Measurements from ENCODE around the gene SNTB2. TPM values are rescaled to one million over a fixed set of nuclear protein-coding genes. Genes with fewer than 3 reads are reported as not detected.

Gene SNTB2
- total and polyA plus RNA-seq, 2 of the 13 experiments (the other 11 are each of a cell fraction or from before 2014, with no cell fraction given), result 11.5 to 19.2 TPM

GRCh38 chr16:69351309-69352027 is 164.5 kb downstream of the SNTB2 start, which contains the start of gene TMED6 (continued):
- TF ChIP-seq ZNF558 (CRISPR knock-in tag; IDR thresholded peaks at IDR 0.05; ENCODE audit: borderline replicate concordance) (no peak), HDAC1 (CRISPR knock-in tag; IDR thresholded peaks at IDR 0.05) (peak; percentile 69), SAP130 (CRISPR knock-in tag; IDR thresholded peaks at IDR 0.05; ENCODE audit: low read depth) (peak; percentile 78), ZNF746 (CRISPR knock-in tag; IDR thresholded peaks at IDR 0.05) (peak; percentile 30; the same call in 1 of the 2 replicates), ONECUT2 (CRISPR knock-in tag; IDR thresholded peaks at IDR 0.05) (peak; percentile 47; the same call in 1 of the 2 replicates), ZNF644 (CRISPR knock-in tag; IDR thresholded peaks at IDR 0.05; ENCODE audit: low read depth) (peak; percentile 37; the same call in 1 of the 2 replicates), ZIK1 (CRISPR knock-in tag; IDR thresholded peaks at IDR 0.05; ENCODE audit: borderline replicate concordance, low read depth) (no peak), FOXA3 (CRISPR knock-in tag; IDR thresholded peaks at IDR 0.05) (peak; percentile 37; the same call in 1 of the 2 replicates), ZNF550 (CRISPR knock-in tag; IDR thresholded peaks at IDR 0.05; ENCODE audit: borderline replicate concordance) (peak; percentile 55; the same call in 1 of the 2 replicates), RFX1 (IDR thresholded peaks at IDR 0.05) (no peak), ZBTB26 (CRISPR knock-in tag; IDR thresholded peaks at IDR 0.05; ENCODE audit: borderline replicate concordance) (peak; percentile 72), ZNF33A (CRISPR knock-in tag; IDR thresholded peaks at IDR 0.05; ENCODE audit: borderline replicate concordance) (0 out of 2 replicates have a peak, but pooled peaks have one; percentile 71), ZNF333 (CRISPR knock-in tag; IDR thresholded peaks at IDR 0.05; ENCODE audit: borderline replicate concordance) (no peak), IRF2 (CRISPR knock-in tag; IDR thresholded peaks at IDR 0.05) (peak; percentile 38), ZFP90 (CRISPR knock-in tag; IDR thresholded peaks at IDR 0.05; ENCODE audit: borderline replicate concordance) (0 out of 2 replicates have a peak, but pooled peaks have one; percentile 19), ARID4A (CRISPR knock-in tag; IDR thresholded peaks at IDR 0.05; ENCODE audit: borderline replicate concordance) (peak; percentile 49; the same call in 1 of the 2 replicates), NCOR1 (IDR thresholded peaks at IDR 0.05; ENCODE audit: borderline replicate concordance, low read length) (peak; percentile 38; the same call in 1 of the 2 replicates)
- TF ChIP-seq, protein P1, sequence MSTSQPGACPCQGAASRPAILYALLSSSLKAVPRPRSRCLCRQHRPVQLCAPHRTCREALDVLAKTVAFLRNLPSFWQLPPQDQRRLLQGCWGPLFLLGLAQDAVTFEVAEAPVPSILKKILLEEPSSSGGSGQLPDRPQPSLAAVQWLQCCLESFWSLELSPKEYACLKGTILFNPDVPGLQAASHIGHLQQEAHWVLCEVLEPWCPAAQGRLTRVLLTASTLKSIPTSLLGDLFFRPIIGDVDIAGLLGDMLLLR (CRISPR knock-in tag; IDR thresholded peaks at IDR 0.05), result no peak
- TF ChIP-seq, protein P2, sequence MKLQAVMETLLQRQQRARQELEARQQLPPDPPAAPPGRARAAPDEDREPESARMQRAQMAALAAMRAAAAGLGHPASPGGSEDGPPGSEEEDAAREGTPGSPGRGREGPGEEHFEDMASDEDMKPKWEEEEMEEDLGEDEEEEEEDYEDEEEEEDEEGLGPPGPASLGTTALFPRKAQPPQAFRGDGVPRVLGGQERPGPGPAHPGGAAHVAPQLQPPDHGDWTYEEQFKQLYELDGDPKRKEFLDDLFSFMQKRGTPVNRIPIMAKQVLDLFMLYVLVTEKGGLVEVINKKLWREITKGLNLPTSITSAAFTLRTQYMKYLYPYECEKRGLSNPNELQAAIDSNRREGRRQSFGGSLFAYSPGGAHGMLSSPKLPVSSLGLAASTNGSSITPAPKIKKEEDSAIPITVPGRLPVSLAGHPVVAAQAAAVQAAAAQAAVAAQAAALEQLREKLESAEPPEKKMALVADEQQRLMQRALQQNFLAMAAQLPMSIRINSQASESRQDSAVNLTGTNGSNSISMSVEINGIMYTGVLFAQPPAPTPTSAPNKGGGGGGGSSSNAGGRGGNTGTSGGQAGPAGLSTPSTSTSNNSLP (IDR thresholded peaks at IDR 0.05; ENCODE audit: low read depth, low read length), result peak; percentile 67; the same call in 1 of the 2 replicates
